GM18526 (cell line): Measurements from ENCODE around the gene ART3.

Source experiments
- POLR2A ChIP-seq: IDR thresholded peaks from 3 replicates; pipeline ENCODE4 v1.6.1; 2011; ENCODE audit not compliant: insufficient read length; ENCODE audit errors: extremely low read depth

ART3 gene, protein sequence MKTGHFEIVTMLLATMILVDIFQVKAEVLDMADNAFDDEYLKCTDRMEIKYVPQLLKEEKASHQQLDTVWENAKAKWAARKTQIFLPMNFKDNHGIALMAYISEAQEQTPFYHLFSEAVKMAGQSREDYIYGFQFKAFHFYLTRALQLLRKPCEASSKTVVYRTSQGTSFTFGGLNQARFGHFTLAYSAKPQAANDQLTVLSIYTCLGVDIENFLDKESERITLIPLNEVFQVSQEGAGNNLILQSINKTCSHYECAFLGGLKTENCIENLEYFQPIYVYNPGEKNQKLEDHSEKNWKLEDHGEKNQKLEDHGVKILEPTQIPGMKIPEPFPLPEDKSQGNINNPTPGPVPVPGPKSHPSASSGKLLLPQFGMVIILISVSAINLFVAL

DNA sequence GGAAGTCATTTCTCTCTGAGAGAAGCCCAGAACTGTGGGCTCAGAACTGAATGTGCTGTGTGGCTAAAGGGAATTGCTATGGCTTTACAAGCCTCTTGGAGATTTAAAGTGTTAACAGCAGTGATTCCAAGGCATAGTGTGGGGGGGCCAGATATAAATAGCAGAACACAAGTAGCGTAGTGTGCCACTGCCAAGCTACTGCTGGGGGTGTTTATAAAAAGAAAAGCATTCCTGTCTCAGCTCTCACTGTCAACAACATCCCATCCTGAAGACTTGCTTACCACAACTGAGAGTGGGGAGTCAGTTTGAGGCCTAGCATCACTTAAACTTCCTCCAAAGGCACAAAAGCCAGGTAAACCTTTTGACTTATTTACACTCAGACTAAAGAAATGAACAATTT is at the start of gene ART3:
Gene ART3 (plus strand): TSS at position 242 of the 400 bp plus-strand sequence. CDS start 1,181 bp downstream, outside the sequence.
- TF ChIP-seq POLR2A, result no peak

DNA sequence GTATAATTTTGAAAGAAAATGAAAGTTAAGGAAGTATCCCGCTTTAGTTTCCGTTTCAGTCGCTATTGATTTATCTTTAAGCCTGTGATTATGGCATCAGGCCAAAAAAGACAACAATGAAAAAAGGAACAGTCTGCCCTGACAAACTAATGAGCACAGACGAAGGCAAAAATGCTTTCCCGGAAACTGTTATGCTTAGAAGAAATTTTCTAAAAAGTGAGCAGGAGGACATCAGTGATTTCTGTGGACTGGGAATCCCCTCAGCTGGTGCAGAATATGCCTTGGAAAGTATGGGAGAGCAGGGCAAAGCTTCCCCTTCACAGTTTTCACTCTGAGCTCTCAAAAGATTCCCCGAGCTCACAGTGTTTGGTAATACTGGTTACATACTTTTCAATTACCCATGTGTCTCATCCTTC is 46.2 kb upstream of the ART3 start:
- TF ChIP-seq POLR2A, result no peak

DNA sequence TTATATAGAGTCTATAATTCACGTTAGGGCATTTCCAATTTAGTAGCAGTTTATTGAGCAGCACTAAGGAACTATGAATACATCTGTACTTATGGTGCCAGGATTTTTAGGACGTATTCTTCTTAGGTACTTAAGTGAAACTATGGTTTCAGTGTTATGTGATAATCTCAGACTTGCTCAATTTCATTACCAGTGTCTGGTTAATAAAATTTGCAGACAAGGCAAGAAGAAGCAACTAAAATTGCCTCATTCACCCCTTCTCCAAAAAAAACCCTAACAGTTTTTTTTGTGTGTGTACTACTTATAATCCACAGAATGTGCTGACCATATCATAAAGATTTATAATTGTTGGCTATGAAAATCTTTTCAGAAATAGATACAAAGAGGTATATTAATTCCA is 45.2 kb upstream of the ART3 start:
- no peak for TF ChIP-seq POLR2A

DNA sequence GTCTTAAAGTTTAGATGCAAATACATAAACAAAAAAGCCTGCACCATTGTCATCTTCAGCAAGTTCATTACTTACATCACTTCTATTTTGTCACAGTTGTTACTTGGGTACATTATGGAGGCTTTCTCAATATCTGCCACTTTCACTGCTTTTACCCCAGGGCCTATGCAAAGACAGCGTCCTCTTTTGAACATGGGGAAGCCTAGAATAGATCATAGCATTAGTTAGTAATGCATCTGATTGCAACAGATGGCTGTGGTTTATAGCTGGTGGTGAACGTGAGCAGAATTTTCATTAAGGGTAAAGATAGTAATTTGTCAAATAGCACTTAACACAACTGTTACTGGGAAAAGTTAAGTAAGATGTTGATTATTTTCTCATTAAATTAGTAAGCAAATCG is 39.4 kb upstream of the ART3 start:
- TF ChIP-seq POLR2A, result no peak

DNA sequence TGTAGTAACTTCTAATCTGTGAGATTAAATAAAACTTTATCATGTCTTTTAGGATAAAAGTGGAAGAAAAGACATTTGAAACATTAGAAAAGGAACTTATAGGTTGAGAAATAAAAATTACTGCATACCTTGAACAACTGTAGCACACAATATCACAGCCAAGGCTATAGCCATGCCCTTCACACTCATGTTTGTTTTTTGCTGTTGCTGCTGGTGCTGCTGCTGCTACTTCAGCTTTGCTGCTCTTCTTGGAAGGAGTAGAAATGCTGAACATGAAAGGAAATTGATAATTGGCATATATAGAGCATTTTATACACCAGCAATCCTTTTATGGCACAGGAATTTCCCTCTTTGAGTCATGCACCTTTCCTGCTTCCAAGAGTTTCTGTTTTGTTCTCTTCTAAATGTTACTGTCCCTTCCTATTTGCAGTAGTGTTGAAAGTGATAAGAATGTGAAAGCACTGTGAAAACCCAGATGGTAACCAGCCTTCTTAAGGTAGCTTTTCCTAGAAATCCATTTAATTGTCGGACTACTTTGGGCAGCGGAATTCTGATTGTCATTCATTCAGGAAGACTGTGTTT is 38.6 kb upstream of the ART3 start, which contains the start of gene CXCL11:
Gene CXCL11 (minus strand): TSS at position 272 of the 582 bp plus-strand sequence. CDS start 83 bp downstream, at position 189.
- no peak for TF ChIP-seq POLR2A

DNA sequence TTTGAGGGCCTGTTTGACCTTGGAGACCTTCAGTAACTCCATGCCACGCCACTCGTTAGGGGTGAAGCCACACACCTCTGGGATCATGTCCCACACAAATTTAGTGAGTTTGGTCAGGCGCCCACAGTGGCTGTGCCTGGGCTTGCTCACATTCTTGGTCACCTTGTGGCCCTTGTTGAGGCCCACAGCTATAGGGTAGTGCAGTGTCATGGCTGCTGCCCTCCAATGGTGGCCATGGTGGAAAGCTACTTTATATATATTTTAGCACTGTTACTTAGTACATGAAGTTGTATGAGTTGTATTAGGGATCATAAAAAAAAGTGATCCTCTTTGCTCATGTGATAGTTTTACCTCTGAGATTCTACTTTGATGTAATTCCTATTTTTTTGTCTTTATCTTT is 37.7 kb upstream of the ART3 start:
- TF ChIP-seq POLR2A, result no peak

DNA sequence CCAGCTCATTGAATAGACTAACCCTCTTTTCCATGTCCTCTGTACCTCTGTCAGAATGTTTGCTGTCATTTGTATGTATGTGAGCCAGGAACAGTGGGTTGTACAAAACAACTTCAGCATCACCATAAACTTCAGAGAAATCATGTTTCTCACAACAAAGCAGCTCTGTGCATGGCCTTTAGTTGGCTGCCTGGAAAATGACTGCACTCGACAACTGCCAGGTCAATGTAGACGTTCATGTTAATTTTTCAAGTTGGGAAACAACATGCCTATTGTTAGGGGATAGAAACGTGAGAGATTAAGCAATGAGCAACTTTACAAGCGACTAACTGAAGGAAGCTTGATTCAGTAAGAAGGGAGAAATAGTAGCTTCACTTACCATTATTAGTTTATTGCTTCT is 20.8 kb upstream of the ART3 start:
- TF ChIP-seq POLR2A, result no peak

DNA sequence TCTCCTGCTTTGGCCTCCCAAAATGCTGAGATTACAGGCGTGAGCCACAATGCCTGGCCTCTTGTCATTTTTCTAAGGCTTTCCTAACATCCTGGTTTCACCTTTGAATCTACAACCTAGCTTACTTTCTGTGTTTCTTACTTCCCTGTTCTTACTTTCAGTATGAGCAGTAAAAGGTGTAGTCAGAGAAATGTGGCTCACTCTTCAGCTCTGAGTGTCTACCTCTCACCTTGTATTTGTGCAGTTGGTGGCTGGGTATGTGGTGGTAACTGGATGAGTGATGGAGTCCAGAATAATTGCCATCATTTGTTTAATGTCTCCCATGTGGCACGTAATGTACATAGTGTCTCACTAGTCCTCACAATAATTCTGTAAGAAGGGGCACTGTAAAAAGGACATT is 19.5 kb upstream of the ART3 start:
- TF ChIP-seq POLR2A, result no peak

DNA sequence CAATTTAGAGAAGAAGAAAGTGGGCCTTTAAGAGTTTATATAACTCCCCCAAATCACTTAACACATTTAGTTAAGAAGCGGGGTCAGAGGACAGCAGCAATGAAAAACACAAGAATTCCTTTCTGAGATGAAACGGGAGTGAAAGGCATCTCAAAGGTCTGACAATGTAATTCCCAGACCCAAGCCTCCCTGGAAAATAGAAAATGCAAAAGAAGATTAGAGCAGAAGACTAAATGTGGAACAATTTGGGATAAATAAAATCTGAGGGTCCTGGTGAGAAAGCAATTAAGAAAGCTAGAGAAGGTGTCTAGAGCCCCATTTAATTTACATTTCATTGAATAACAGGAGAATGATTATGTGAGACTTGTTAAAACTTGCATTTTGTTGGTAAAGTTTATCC is 19.1 kb upstream of the ART3 start:
- TF ChIP-seq POLR2A, result no peak

DNA sequence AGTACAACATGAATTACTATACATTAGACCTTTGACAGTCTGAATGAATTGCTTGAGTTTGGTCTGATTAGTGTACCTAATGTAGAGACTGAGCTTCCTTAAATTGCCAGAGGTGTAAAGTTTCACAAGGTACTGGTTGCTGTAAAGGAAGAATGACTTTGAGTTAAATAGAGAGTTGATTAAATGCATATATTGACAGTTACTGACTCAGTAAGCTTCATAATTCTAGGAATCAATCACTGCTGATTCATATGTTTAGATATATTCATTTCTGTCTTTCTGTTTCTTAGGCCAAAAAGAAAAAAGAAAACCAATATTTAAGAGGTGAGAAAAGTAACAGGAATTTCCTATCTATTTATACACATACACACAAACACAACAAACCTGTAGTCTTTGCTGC is 16.2 kb upstream of the ART3 start:
- TF ChIP-seq POLR2A, result no peak

DNA sequence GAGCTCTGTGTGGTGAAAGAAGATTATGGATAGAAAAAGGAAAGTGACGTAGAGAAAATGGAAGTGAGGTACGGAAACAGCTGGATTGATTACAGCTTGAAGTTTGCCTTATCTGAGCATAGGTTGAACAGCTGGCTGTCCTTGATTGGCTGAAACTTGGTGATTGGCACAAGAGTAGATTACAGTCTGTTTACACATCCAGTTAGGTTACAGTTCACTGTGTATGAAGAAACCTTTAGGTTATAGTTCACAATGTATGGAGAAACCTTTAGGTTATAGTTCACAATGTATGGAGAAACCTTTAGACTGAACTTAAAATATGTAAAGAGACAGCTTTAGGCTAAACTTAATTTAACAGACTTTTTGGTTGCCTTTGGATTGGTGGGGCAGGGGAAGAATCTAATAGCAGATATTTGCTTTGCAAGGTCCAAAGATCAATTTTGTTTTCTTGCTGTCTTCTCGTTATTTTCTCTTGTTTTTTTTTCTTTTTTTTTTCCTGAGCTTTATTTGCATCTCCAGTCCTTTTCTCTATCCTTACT is 15.6 kb upstream of the ART3 start:
- TF ChIP-seq POLR2A, result no peak

DNA sequence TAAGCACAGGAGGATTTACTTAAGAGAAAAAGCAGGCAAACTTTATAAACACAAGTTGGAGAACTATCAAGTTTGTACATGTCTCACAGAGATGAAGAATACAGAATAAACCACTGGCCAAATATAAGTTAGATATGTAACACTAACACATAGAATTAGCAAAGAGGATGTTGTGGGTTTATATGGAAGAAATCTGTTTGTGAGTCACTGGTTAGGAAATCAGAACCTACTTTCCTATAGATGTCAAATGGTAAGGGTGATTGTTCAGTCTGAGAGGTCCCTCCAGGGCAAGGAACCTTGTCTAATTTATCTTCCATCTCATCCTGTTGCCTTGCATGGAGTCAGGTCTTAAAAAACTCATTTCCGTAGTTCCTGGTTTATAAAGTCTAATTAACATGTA is 14.8 kb upstream of the ART3 start:
- no peak for TF ChIP-seq POLR2A

DNA sequence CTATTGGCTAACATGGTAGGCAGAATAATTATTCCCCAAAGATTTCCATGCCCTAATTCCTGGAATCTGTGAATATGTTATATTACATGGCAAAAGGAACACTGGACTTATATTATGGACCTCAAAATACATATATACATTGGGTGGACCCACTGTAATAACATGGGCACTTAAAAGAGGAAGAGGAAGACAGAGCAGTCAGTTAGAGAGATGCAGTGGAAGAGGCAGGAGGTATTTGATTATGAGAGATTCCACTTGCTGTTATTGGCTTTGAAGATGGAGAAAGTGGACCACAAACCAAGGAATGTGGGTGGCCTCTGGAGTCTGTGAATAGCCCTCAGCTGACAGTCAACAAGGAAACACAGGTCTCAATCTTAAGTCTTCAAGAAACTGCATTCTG is 14.0 kb upstream of the ART3 start:
- no peak for TF ChIP-seq POLR2A

DNA sequence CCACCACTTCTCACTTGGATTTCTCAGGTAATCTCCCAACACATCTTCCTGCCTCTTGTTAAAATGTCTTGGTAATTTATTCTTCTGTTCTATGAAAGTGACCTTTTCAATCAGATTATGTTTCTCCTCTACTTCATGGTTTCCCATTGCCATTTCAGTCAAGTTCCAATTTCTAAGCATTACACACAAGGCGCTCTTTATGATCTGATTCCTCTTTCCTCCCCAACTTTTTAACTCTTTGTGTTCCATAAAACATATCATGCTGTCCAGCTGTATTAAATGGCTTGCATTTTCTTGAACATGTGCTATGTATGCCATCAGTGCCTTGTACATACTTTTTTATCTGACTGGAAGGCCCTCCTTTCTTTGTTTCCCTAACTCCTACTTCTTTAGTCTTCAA is 13.1 kb upstream of the ART3 start:
- TF ChIP-seq POLR2A, result no peak

DNA sequence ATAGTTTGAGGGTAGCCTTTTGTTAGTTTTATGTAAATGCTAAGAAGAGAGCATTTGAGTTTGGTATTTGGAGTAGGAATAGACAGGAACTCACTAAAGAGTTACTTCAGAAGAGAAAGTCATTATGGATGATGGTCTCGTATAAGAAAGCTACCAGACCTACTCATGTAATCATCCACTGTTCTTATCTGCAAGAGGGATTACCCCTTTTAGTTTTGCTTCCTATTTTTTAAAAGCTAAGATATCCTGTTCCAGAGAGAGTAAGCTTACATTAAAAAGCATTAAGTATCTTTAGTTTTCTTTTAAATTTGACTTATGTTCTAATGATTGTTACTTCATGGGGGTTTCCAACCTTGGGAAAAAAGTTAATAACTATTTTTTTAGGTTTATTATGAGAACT is 12.5 kb upstream of the ART3 start:
- no peak for TF ChIP-seq POLR2A

DNA sequence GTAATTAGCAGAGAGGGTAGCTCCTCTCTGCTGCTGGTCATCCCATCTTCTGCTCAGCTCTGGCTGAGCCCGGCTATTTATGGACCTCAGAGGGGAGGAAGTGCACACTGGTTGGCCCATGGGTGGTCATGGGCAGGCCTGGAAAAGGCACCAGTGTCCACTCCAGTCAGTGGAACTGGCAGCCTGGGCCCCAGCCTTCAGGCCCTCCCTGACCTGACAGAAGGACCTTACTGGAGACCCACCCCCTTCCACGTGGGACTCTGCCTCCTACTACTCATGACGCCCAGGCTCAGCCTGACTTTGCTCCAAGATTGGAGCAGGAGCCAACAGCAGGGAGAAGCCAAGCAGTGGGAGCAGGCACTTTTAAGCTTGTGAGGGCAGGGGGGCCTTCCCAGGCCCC is 8.0 kb upstream of the ART3 start:
- TF ChIP-seq POLR2A, result no peak
